Osteocyte (in vitro differentiated cells): Measurements from ENCODE around the gene SERPINE3. TPM values are rescaled to one million over a fixed set of nuclear protein-coding genes. Genes with fewer than 3 reads are reported as not detected.

Experiments used
- DNase-seq: peaks from one replicate; pipeline ENCODE4 v3.0.0; 2021; ENCODE audit warnings: mixed read lengths; ENCODE audit not compliant: unreplicated experiment; ENCODE audit errors: extremely low spot score
- H3K27ac Mint-ChIP-seq: one replicate; pipeline ENCODE4 v1.8.0; 2021; ENCODE audit warnings: mild to moderate bottlenecking, mixed read lengths; ENCODE audit not compliant: unreplicated experiment
- H3K27me3 Mint-ChIP-seq: one replicate; pipeline ENCODE4 v1.8.0; 2021; ENCODE audit warnings: mixed read lengths; ENCODE audit not compliant: unreplicated experiment
- H3K36me3 Mint-ChIP-seq: one replicate; pipeline ENCODE4 v1.8.0; 2021; ENCODE audit warnings: mixed read lengths; ENCODE audit not compliant: unreplicated experiment
- H3K4me1 Mint-ChIP-seq: one replicate; pipeline ENCODE4 v1.8.0; 2021; ENCODE audit warnings: mixed read lengths; ENCODE audit not compliant: unreplicated experiment
- H3K4me3 Mint-ChIP-seq: one replicate; pipeline ENCODE4 v1.8.0; 2021; ENCODE audit warnings: mild to moderate bottlenecking, moderate library complexity, mixed read lengths; ENCODE audit not compliant: unreplicated experiment
- H3K9me3 Mint-ChIP-seq: one replicate; pipeline ENCODE4 v1.8.0; 2021; ENCODE audit warnings: mixed read lengths; ENCODE audit not compliant: unreplicated experiment
- CTCF ChIP-seq: fragments of 200-600 bp; sonication (generic); IDR thresholded peaks from 2 replicates; pipeline ENCODE4 v1.5.0; 2021; ENCODE audit warnings: antibody characterized with exemption, mild to moderate bottlenecking, moderate library complexity
- total RNA-seq: library from RNA; stranded (reverse); gene quantifications from 2 replicates; pipeline ENCODE4 v1.2.1, GENCODE V29; 2021

SERPINE3 gene
- total RNA-seq, 1 donor from 2014 or later: not detected

GRCh38 chr13:51303063-51303552 is 36.4 kb upstream of the SERPINE3 start:
- Mint-ChIP-seq H3K27me3 (peaks cover 4% of the 10 kb centered on the region), H3K36me3 (no peaks in the 10 kb centered on the region), H3K9me3 (no peaks in the 10 kb centered on the region), H3K4me3 (no peak overlapping the region), H3K4me1 (peaks cover 2% of the 10 kb centered on the region), H3K27ac (no peak overlapping the region)
- DNase-seq: no peak
- TF ChIP-seq CTCF: no peak

GRCh38 chr13:51303882-51304281 is 35.6 kb upstream of the SERPINE3 start:
- H3K4me1 Mint-ChIP-seq: peaks cover 2% of the 10 kb centered on the region
- no peaks in the 10 kb centered on the region for H3K9me3 Mint-ChIP-seq
- no peaks in the 10 kb centered on the region for H3K36me3 Mint-ChIP-seq
- no peak overlapping the region for H3K4me3 Mint-ChIP-seq
- DNase-seq: no peak
- H3K27me3 Mint-ChIP-seq: peaks cover 8% of the 10 kb centered on the region
- no peak overlapping the region for H3K27ac Mint-ChIP-seq
- TF ChIP-seq CTCF: no peak

- no peak for TF ChIP-seq CTCF
These were observed 34.1 kb upstream of the SERPINE3 start for GRCh38 chr13:51305271-51305967.

GRCh38 chr13:51308781-51309180 is 30.7 kb upstream of the SERPINE3 start:
- no peak for TF ChIP-seq CTCF
- no peak overlapping the region for H3K4me3 Mint-ChIP-seq
- no peaks in the 10 kb centered on the region for H3K36me3 Mint-ChIP-seq

More at GRCh38 chr13:51305271-51305967, 34.1 kb upstream of the SERPINE3 start:
- H3K4me1 Mint-ChIP-seq: peaks cover 2% of the 10 kb centered on the region
- peaks cover 5% of the 10 kb centered on the region for H3K27me3 Mint-ChIP-seq
- DNase-seq: no peak
- no peaks in the 10 kb centered on the region for H3K9me3 Mint-ChIP-seq
- H3K36me3 Mint-ChIP-seq: no peaks in the 10 kb centered on the region
- no peak overlapping the region for H3K4me3 Mint-ChIP-seq
- no peak overlapping the region for H3K27ac Mint-ChIP-seq

GRCh38 chr13:51311231-51311630 is 28.3 kb upstream of the SERPINE3 start:
- Mint-ChIP-seq H3K4me3 (no peak overlapping the region), H3K36me3 (no peaks in the 10 kb centered on the region), H3K27ac (no peak overlapping the region), H3K27me3 (peaks cover 20% of the 10 kb centered on the region), H3K4me1 (peaks cover 15% of the 10 kb centered on the region), H3K9me3 (no peaks in the 10 kb centered on the region)
- DNase-seq: no peak
- TF ChIP-seq CTCF: no peak

More at GRCh38 chr13:51308781-51309180, 30.7 kb upstream of the SERPINE3 start:
- H3K27ac Mint-ChIP-seq: no peak overlapping the region
- no peaks in the 10 kb centered on the region for H3K9me3 Mint-ChIP-seq
- H3K4me1 Mint-ChIP-seq: peaks cover 2% of the 10 kb centered on the region
- H3K27me3 Mint-ChIP-seq: peaks cover 20% of the 10 kb centered on the region
- DNase-seq: no peak
